ENCODE results near the gene EFCAB6. TPM values are rescaled to one million over a fixed set of nuclear protein-coding genes. Genes with fewer than 3 reads are reported as not detected.

EFCAB6 gene
- total RNA-seq, 2 donors from 2014 or later = 2.2 to 2.5 TPM

DNA sequence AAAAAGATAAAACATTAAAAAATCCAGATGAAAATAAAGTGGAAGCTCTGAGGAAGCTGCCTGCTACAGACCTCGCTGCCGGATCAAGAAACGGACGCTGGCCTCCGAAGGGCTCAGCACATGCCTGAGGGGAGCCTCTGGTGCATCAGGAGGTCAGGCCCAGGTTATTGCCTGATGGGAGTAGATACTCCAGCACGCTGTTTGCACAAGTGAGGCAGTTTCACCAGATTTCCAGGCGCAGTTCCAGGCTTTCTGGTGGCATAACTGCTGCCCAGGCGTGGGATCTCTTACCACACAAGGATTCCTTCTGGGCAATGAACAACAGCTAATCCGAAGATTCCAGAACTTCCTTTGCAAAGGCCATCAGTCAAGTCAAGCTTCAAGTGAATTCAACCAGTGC is 246.1 kb downstream of the EFCAB6 start:
- no peak for ATAC-seq (ENCODE audit: insufficient number of reproducible peaks, low FRiP score, low read depth)
- no peak for DNase-seq (ENCODE audit: low spot score)
- H3K27me3 ChIP-seq (replicated peaks; ENCODE audit: insufficient read depth) = no peaks in the 10 kb centered on the region
- H3K4me3 ChIP-seq = no peak overlapping the region
- TF ChIP-seq, protein P1, sequence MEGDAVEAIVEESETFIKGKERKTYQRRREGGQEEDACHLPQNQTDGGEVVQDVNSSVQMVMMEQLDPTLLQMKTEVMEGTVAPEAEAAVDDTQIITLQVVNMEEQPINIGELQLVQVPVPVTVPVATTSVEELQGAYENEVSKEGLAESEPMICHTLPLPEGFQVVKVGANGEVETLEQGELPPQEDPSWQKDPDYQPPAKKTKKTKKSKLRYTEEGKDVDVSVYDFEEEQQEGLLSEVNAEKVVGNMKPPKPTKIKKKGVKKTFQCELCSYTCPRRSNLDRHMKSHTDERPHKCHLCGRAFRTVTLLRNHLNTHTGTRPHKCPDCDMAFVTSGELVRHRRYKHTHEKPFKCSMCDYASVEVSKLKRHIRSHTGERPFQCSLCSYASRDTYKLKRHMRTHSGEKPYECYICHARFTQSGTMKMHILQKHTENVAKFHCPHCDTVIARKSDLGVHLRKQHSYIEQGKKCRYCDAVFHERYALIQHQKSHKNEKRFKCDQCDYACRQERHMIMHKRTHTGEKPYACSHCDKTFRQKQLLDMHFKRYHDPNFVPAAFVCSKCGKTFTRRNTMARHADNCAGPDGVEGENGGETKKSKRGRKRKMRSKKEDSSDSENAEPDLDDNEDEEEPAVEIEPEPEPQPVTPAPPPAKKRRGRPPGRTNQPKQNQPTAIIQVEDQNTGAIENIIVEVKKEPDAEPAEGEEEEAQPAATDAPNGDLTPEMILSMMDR (IDR thresholded peaks at IDR 0.05) = no peak
- H3K36me3 ChIP-seq = no peaks in the 10 kb centered on the region
- H3K4me1 ChIP-seq (ENCODE audit: control insufficient read depth in 1 of 2, low read depth in 2 of 2) = no peaks in the 10 kb centered on the region
- H3K9me3 ChIP-seq = no peaks in the 10 kb centered on the region
- H3K27ac ChIP-seq = no peak overlapping the region

DNA sequence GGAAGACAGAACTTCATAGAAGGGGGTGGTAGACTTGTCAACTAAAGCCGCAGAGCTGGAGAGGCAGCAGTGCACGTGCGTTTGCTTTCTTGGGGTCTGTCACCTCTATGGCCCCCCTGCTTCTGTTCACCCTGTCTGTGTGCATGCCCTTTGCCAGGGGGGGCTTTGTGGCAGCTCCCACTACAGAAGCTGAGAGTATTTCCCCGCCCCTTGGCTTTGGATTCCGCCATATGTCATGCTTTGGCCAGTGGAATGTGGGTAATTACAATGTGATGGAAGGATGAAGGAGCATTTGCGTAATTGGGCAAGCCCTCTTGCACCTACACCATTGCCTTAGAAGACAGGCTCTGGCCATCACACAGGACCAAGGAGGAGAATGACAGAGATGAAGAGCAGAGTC is 247.2 kb downstream of the EFCAB6 start:
- Histone ChIP-seq H3K27ac (no peak overlapping the region), H3K4me1 (ENCODE audit: control insufficient read depth in 1 of 2, low read depth in 2 of 2) (no peaks in the 10 kb centered on the region), H3K4me3 (no peak overlapping the region), H3K36me3 (no peaks in the 10 kb centered on the region), H3K9me3 (no peaks in the 10 kb centered on the region), H3K27me3 (replicated peaks; ENCODE audit: insufficient read depth) (no peaks in the 10 kb centered on the region)
- no peak for DNase-seq (ENCODE audit: low spot score)
- TF ChIP-seq, protein P1 (IDR thresholded peaks at IDR 0.05) = no peak
- no peak for ATAC-seq (ENCODE audit: insufficient number of reproducible peaks, low FRiP score, low read depth)

DNA sequence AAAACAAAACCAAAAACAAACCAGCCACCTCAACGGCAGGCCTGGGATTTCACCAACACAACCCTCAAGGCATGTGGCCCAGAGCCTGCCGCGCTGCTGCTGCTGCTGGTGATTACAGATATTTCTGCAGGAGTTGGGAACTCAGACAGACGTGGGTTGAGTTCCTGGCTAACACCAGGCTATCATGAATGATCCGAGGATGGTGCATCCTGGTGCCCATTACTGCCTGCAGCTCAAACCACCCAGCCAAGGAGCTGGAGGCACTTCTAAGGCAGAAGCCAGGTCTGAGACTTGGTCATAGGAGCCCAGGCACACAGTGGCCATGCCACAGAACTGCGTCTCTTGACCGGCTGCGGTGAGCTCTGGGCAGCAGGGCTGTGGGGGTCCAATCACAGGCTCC is 248.5 kb downstream of the EFCAB6 start:
- Histone ChIP-seq H3K4me1 (ENCODE audit: control insufficient read depth in 1 of 2, low read depth in 2 of 2) (no peaks in the 10 kb centered on the region), H3K36me3 (no peaks in the 10 kb centered on the region), H3K4me3 (no peak overlapping the region), H3K9me3 (no peaks in the 10 kb centered on the region), H3K27me3 (replicated peaks; ENCODE audit: insufficient read depth) (no peaks in the 10 kb centered on the region), H3K27ac (no peak overlapping the region)
- DNase-seq (ENCODE audit: low spot score) = no peak
- no peak for ATAC-seq (ENCODE audit: insufficient number of reproducible peaks, low FRiP score, low read depth)
- TF ChIP-seq, protein P1 (IDR thresholded peaks at IDR 0.05) = no peak

DNA sequence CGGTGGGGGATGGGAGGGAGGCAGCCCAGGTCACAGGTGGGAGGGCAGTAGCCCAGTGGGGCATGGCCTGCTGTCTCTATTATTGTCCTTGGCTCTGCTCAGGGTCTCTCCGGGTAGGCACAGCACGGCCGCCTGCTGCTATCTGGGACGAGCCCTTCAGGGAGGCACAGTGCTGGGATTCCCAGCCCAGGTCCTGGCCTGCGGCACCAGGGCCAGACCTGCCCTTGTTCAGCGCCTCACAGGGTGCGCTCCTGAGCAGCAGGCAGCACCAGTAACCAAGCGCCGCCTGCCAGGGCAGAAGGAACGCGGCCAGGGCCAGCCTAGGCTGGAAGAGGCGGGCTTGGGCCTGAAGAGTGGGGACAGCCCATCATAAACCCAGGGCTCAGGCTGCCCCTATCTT is 249.3 kb downstream of the EFCAB6 start:
- no peaks in the 10 kb centered on the region for H3K4me1 ChIP-seq (ENCODE audit: control insufficient read depth in 1 of 2, low read depth in 2 of 2)
- DNase-seq (ENCODE audit: low spot score) (no peak), ATAC-seq (ENCODE audit: insufficient number of reproducible peaks, low FRiP score, low read depth) (no peak)

DNA sequence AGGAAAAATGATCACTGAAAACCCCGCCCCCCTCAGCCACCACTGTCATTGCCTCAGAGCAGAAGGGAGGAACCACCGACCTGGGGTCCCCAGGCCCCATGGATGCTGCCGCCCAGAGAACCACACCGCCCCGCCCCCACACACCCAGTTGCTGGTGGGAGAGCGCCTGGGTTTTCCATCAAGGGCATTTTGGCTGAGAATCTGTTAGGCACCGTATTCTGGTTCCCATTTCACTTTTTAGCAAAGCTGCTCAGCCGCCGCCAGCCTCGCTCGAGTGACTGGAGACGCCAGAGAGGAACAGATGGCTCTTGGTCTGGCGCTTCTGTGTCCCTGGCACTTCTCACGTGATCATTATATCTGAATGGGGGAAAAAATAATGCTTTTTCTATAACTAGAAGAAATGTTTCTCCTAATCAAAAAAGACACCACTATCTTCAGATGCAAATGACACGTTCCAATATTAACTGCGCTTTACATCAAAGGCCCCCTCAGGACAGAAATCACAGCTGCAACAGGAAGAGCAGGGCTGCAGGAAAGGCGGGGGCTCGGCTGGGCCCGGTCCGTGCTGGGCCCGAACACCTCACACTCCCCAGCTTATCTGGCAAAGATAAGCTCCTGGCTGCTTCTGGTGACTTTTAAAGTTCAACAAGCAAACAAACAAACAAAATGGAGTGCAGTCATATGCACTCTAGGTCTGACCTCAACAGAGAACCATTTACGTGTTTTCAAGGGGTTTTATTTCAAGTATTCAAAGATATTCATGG is 250.5 kb downstream of the EFCAB6 start:
- Histone ChIP-seq H3K9me3 (peaks cover 3% of the 10 kb centered on the region), H3K27ac (no peak overlapping the region), H3K36me3 (no peaks in the 10 kb centered on the region), H3K4me3 (no peak overlapping the region), H3K27me3 (replicated peaks; ENCODE audit: insufficient read depth) (no peaks in the 10 kb centered on the region), H3K4me1 (ENCODE audit: control insufficient read depth in 1 of 2, low read depth in 2 of 2) (no peaks in the 10 kb centered on the region)
- DNase-seq (ENCODE audit: low spot score) (no peak), ATAC-seq (ENCODE audit: insufficient number of reproducible peaks, low FRiP score, low read depth) (no peak)
- TF ChIP-seq, protein P1 (IDR thresholded peaks at IDR 0.05) = no peak

More for the DNA sequence above, 249.3 kb downstream of the EFCAB6 start:
- TF ChIP-seq, protein P1 (IDR thresholded peaks at IDR 0.05) = no peak
- no peaks in the 10 kb centered on the region for H3K27me3 ChIP-seq (replicated peaks; ENCODE audit: insufficient read depth)
- peaks cover 3% of the 10 kb centered on the region for H3K9me3 ChIP-seq
- H3K27ac ChIP-seq = no peak overlapping the region
- H3K36me3 ChIP-seq = no peaks in the 10 kb centered on the region
- no peak overlapping the region for H3K4me3 ChIP-seq
